Stimulated activated CD4-positive, alpha-beta T cell treated with anti-CD3 and anti-CD28 coated beads, Interleukin-2, amount 100 ng/mL, for 24 hours (primary cell): ENCODE data around the gene LRRTM4.
"Not testable (repeated sequence)": the region's sequence is repeated elsewhere in the genome, so short reads cannot be mapped to it uniquely, and the experiment has no call there.

ENCODE experiments used
- DNase-seq, 2 donors: peaks; one replicate each; pipeline ENCODE4 v3.0.0-alpha.2; 2020

LRRTM4 gene

GRCh38 chr2:76829374-76830234 lies 692.6 kb downstream of the LRRTM4 start:
- no peak for DNase-seq

GRCh38 chr2:76826691-76827090 lies 695.5 kb downstream of the LRRTM4 start:
- DNase-seq: no peak

GRCh38 chr2:76825140-76825970 lies 696.8 kb downstream of the LRRTM4 start:
- no peak for DNase-seq

GRCh38 chr2:76821731-76822130 lies 700.4 kb downstream of the LRRTM4 start:
- DNase-seq: no peak

- no peak for DNase-seq
Observed at GRCh38 chr2:76813084-76813483, 709.1 kb downstream of the LRRTM4 start.

GRCh38 chr2:76812156-76812555 lies 710.0 kb downstream of the LRRTM4 start:
- no peak for DNase-seq

- DNase-seq: no peak
Observed at GRCh38 chr2:76809136-76809535, 713.0 kb downstream of the LRRTM4 start.

- no peak for DNase-seq
Observed at GRCh38 chr2:76808732-76809131, 713.4 kb downstream of the LRRTM4 start.

GRCh38 chr2:76793647-76794334 lies 728.4 kb downstream of the LRRTM4 start:
- DNase-seq: no peak

- DNase-seq: not testable (repeated sequence)
Observed at GRCh38 chr2:76781313-76781712, 740.9 kb downstream of the LRRTM4 start.

GRCh38 chr2:76763276-76763675 lies 758.9 kb downstream of the LRRTM4 start:
- DNase-seq: no peak

- no peak for DNase-seq
Observed at GRCh38 chr2:76760367-76760704, 761.8 kb downstream of the LRRTM4 start.

- no peak for DNase-seq
Observed at GRCh38 chr2:76759634-76760366, 762.4 kb downstream of the LRRTM4 start.

GRCh38 chr2:76752506-76752905 lies 769.7 kb downstream of the LRRTM4 start:
- no peak for DNase-seq

GRCh38 chr2:76749858-76750257 lies 772.3 kb downstream of the LRRTM4 start:
- no peak for DNase-seq

- DNase-seq: no peak
Observed at GRCh38 chr2:76748581-76749296, 773.4 kb downstream of the LRRTM4 start.

GRCh38 chr2:76745605-76746004 lies 776.6 kb downstream of the LRRTM4 start:
- no peak for DNase-seq

GRCh38 chr2:76737607-76738006 lies 784.6 kb downstream of the LRRTM4 start:
- DNase-seq: no peak

GRCh38 chr2:76733736-76734135 lies 788.4 kb downstream of the LRRTM4 start:
- DNase-seq: no peak

- DNase-seq: no peak
Observed at GRCh38 chr2:76731157-76731556, 791.0 kb downstream of the LRRTM4 start.

- DNase-seq: no peak
Observed at GRCh38 chr2:76730021-76730420, 792.2 kb downstream of the LRRTM4 start.

GRCh38 chr2:76721226-76721625 lies 801.0 kb downstream of the LRRTM4 start:
- DNase-seq: no peak
